Measurements from ENCODE around the gene CDON. TPM values are rescaled to one million over a fixed set of nuclear protein-coding genes. Genes with fewer than 3 reads are reported as not detected.

The CDON gene
- total and polyA plus RNA-seq, 9 of the 15 experiments (the other 6 are each of a cell fraction or from before 2014, with no cell fraction given) = 0.08 to 0.64 (median 0.40) TPM

DNA sequence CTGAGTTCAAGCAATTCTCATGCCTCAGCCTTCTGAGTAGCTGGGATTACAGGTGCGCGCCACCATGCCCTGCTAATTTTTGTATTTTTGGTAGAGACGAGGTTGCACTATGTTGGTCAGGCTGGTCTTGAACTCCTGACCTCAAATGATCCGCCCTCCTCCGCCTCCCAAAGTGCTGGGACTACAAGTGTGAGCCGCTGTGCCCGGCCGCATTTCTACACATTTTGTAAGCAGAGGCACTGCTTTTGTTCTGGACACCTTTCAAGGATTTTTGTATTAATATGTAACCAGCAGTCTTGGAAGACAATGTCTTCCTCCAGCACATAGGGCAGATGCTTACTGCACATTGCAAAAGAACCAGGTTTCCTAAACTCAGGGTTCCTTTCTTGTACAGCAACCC, 128.2 kb downstream of the CDON start (continued):
- TF ChIP-seq E2F6 (IDR thresholded peaks at IDR 0.05; ENCODE audit: borderline replicate concordance in 1 of 2, extremely low read depth in 1 of 2, insufficient read depth in 1 of 2, insufficient read length in 1 of 2, low read depth in 1 of 2, low read length in 1 of 2, poor library complexity in 1 of 2, severe bottlenecking in 1 of 2) = no peak
- TF ChIP-seq ARID3A (IDR thresholded peaks at IDR 0.05; ENCODE audit: borderline replicate concordance, low read depth, low read length) = no peak
- TF ChIP-seq, protein P1, sequence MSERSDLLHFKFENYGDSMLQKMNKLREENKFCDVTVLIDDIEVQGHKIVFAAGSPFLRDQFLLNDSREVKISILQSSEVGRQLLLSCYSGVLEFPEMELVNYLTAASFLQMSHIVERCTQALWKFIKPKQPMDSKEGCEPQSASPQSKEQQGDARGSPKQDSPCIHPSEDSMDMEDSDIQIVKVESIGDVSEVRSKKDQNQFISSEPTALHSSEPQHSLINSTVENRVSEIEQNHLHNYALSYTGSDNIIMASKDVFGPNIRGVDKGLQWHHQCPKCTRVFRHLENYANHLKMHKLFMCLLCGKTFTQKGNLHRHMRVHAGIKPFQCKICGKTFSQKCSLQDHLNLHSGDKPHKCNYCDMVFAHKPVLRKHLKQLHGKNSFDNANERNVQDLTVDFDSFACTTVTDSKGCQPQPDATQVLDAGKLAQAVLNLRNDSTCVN (CRISPR knock-in tag; IDR thresholded peaks at IDR 0.05) = no peak
- no peak for TF ChIP-seq STAT5B (CRISPR knock-in tag; IDR thresholded peaks at IDR 0.05)
- no peak for TF ChIP-seq EP300 (IDR thresholded peaks at IDR 0.05; ENCODE audit: low read length)
- no peak for TF ChIP-seq ARID2 (IDR thresholded peaks at IDR 0.05)
- no peak for TF ChIP-seq KAT7 (CRISPR knock-in tag; IDR thresholded peaks at IDR 0.05; ENCODE audit: borderline replicate concordance)
- TF ChIP-seq SIRT6 (IDR thresholded peaks at IDR 0.05; ENCODE audit: low read depth, low read length) = no peak
- TF ChIP-seq CBFA2T3 (IDR thresholded peaks at IDR 0.05) = no peak
- TF ChIP-seq, protein P2, sequence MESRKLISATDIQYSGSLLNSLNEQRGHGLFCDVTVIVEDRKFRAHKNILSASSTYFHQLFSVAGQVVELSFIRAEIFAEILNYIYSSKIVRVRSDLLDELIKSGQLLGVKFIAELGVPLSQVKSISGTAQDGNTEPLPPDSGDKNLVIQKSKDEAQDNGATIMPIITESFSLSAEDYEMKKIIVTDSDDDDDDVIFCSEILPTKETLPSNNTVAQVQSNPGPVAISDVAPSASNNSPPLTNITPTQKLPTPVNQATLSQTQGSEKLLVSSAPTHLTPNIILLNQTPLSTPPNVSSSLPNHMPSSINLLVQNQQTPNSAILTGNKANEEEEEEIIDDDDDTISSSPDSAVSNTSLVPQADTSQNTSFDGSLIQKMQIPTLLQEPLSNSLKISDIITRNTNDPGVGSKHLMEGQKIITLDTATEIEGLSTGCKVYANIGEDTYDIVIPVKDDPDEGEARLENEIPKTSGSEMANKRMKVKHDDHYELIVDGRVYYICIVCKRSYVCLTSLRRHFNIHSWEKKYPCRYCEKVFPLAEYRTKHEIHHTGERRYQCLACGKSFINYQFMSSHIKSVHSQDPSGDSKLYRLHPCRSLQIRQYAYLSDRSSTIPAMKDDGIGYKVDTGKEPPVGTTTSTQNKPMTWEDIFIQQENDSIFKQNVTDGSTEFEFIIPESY (CRISPR knock-in tag; IDR thresholded peaks at IDR 0.05) = no peak
- TF ChIP-seq SRSF7 (optimal IDR thresholded peaks at IDR 0.05; ENCODE audit: low read depth, low read length) = no peak
